ENCODE measurements around the gene SULT1B1. TPM values are rescaled to one million over a fixed set of nuclear protein-coding genes. Genes with fewer than 3 reads are reported as not detected.
A peak's percentile ranks its signal among the peaks of the same experiment; 100 is the strongest.

SULT1B1 gene
- total RNA-seq, 1 donor = not detected

DNA sequence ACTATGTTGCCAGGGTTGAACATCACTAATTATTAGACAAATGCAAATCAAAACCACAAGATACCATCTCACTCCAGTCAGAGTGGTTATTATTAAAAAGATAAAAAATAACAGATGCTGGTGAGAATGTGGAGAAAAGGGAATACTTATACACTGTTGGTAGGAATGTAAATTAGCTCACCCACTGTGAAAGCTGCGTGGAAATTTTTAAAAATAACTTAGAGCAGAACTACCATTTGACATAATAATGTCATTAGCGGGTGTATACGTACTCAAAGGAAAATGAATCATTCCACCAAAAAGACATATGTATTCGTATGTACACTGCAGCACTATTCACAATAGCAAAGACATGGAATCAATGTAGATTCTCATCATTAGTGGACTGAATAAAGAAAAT is 58.7 kb downstream of the SULT1B1 start:
- Histone ChIP-seq H3K27me3 (ENCODE audit: insufficient read depth, low read length) (no peaks in the 10 kb centered on the region), H3K36me3 (ENCODE audit: insufficient read depth, low read length) (no peaks in the 10 kb centered on the region), H3K4me3 (ENCODE audit: insufficient read depth, low read length) (no peak overlapping the region), H3K27ac (ENCODE audit: low read depth, low read length) (no peak overlapping the region), H4K20me1 (ENCODE audit: insufficient read depth, low read length) (no peaks in the 10 kb centered on the region), H3K4me2 (ENCODE audit: insufficient read depth, low read length) (no peak overlapping the region), H2AFZ (ENCODE audit: low read length) (no peak overlapping the region), H3K4me1 (ENCODE audit: insufficient read depth, low read length) (no peaks in the 10 kb centered on the region), H3K79me2 (ENCODE audit: insufficient read depth, low read length) (no peaks in the 10 kb centered on the region), H3K9me3 (ENCODE audit: low read depth, low read length) (no peaks in the 10 kb centered on the region)
- no peak for DNase-seq (ENCODE audit: insufficient read length, low spot score, missing footprints)
- TF ChIP-seq, protein P1, sequence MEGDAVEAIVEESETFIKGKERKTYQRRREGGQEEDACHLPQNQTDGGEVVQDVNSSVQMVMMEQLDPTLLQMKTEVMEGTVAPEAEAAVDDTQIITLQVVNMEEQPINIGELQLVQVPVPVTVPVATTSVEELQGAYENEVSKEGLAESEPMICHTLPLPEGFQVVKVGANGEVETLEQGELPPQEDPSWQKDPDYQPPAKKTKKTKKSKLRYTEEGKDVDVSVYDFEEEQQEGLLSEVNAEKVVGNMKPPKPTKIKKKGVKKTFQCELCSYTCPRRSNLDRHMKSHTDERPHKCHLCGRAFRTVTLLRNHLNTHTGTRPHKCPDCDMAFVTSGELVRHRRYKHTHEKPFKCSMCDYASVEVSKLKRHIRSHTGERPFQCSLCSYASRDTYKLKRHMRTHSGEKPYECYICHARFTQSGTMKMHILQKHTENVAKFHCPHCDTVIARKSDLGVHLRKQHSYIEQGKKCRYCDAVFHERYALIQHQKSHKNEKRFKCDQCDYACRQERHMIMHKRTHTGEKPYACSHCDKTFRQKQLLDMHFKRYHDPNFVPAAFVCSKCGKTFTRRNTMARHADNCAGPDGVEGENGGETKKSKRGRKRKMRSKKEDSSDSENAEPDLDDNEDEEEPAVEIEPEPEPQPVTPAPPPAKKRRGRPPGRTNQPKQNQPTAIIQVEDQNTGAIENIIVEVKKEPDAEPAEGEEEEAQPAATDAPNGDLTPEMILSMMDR (IDR thresholded peaks at IDR 0.05; ENCODE audit: extremely low read depth, low read depth, low read length) = no peak

DNA sequence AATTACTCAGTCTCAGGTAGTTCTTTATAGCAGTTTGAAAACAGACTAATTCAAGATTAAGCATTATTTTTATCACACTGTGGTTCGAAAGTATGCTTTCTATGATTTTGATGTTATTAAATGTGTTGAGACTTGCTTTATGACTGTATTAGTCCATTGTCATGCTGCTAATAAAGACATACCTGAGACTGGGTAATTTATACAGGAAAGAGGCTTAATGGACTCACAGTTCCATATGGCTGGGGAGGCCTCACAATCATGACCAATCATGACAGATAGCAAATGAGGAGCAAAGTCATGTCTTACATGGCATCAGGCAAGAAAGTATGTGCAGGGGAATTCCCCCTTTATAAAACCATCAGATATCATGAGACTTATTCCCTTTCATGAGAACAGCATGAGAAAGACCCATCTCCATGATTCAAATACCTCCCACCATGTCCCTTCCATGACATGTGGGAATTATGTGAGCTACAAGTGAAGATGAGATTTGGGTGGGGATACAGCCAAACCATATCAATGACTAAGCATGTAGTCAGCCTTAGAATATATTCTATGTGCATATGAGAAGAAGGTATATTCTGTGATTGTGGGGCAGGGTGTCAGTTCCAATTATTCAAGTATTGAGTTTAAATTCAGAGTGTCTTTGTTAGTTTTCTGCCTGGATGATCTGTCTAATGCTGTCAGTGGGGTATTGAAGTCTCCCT is 62.7 kb downstream of the SULT1B1 start:
- Histone ChIP-seq H3K9me3 (ENCODE audit: low read depth, low read length) (no peaks in the 10 kb centered on the region), H3K4me1 (ENCODE audit: insufficient read depth, low read length) (no peaks in the 10 kb centered on the region), H2AFZ (ENCODE audit: low read length) (no peak overlapping the region), H4K20me1 (ENCODE audit: insufficient read depth, low read length) (no peaks in the 10 kb centered on the region), H3K36me3 (ENCODE audit: insufficient read depth, low read length) (no peaks in the 10 kb centered on the region), H3K4me3 (ENCODE audit: insufficient read depth, low read length) (no peak overlapping the region), H3K79me2 (ENCODE audit: insufficient read depth, low read length) (no peaks in the 10 kb centered on the region), H3K4me2 (ENCODE audit: insufficient read depth, low read length) (no peak overlapping the region), H3K27ac (ENCODE audit: low read depth, low read length) (no peak overlapping the region), H3K27me3 (ENCODE audit: insufficient read depth, low read length) (no peaks in the 10 kb centered on the region)
- no peak for DNase-seq (ENCODE audit: insufficient read length, low spot score, missing footprints)
- TF ChIP-seq, protein P1 (IDR thresholded peaks at IDR 0.05; ENCODE audit: extremely low read depth, low read depth, low read length) = no peak

DNA sequence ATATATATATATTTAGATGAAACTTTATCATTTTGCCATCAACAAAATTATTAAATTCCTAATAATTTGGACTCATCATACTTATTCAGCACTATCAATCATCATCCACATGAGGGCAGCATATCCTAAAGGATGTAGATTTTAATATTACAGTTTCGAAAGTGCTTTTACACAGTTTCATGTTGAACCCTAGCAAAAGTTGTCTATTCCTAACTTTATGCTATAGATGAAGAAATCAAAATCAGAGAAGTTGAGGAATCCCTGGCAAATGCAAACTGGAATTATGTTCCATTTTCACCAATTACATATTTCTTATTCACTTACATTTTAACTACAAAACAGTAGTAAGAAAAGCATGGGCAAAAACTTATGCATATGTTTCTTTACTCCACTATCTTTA is 70.8 kb downstream of the SULT1B1 start:
- H3K4me2 ChIP-seq (ENCODE audit: insufficient read depth, low read length) = peak overlapping the region; percentile 15
- H3K27me3 ChIP-seq (ENCODE audit: insufficient read depth, low read length) = no peaks in the 10 kb centered on the region
- no peaks in the 10 kb centered on the region for H3K79me2 ChIP-seq (ENCODE audit: insufficient read depth, low read length)
- TF ChIP-seq, protein P1 (IDR thresholded peaks at IDR 0.05; ENCODE audit: extremely low read depth, low read depth, low read length) = peak; percentile 44
- no peaks in the 10 kb centered on the region for H3K4me1 ChIP-seq (ENCODE audit: insufficient read depth, low read length)
- no peaks in the 10 kb centered on the region for H4K20me1 ChIP-seq (ENCODE audit: insufficient read depth, low read length)
- DNase-seq (ENCODE audit: insufficient read length, low spot score, missing footprints) = no peak
- no peaks in the 10 kb centered on the region for H3K9me3 ChIP-seq (ENCODE audit: low read depth, low read length)
- H3K27ac ChIP-seq (ENCODE audit: low read depth, low read length) = no peak overlapping the region
- H3K4me3 ChIP-seq (ENCODE audit: insufficient read depth, low read length) = no peak overlapping the region
- no peak overlapping the region for H2AFZ ChIP-seq (ENCODE audit: low read length)
- no peaks in the 10 kb centered on the region for H3K36me3 ChIP-seq (ENCODE audit: insufficient read depth, low read length)

DNA sequence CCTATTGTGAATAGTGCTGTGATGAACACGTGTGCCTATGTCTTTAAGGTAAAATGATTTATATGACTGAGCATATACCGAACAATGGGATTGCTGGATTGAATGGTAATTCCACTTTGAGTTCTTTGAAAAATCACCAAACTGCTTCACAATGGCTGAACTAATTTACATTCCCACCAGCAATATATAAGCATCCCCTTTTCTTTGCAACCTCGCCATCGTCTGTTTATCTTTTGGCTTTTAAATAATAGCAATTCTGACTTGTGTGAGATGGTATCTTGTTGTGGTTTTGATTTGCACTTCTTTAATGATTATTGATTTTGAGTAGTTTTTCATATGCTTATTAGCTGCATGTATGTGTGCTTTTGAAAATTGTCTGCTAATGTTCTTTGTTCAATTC is 75.6 kb downstream of the SULT1B1 start:
- TF ChIP-seq, protein P1 (IDR thresholded peaks at IDR 0.05; ENCODE audit: extremely low read depth, low read depth, low read length) = no peak

More for the DNA sequence above, 75.6 kb downstream of the SULT1B1 start:
- H2AFZ ChIP-seq (ENCODE audit: low read length) = no peak overlapping the region
- no peaks in the 10 kb centered on the region for H4K20me1 ChIP-seq (ENCODE audit: insufficient read depth, low read length)
- no peak overlapping the region for H3K4me2 ChIP-seq (ENCODE audit: insufficient read depth, low read length)
- H3K36me3 ChIP-seq (ENCODE audit: insufficient read depth, low read length) = no peaks in the 10 kb centered on the region
- H3K27ac ChIP-seq (ENCODE audit: low read depth, low read length) = no peak overlapping the region
- H3K9me3 ChIP-seq (ENCODE audit: low read depth, low read length) = no peaks in the 10 kb centered on the region
- no peak for DNase-seq (ENCODE audit: insufficient read length, low spot score, missing footprints)
- no peaks in the 10 kb centered on the region for H3K27me3 ChIP-seq (ENCODE audit: insufficient read depth, low read length)
- H3K79me2 ChIP-seq (ENCODE audit: insufficient read depth, low read length) = no peaks in the 10 kb centered on the region
- no peak overlapping the region for H3K4me3 ChIP-seq (ENCODE audit: insufficient read depth, low read length)
- H3K4me1 ChIP-seq (ENCODE audit: insufficient read depth, low read length) = no peaks in the 10 kb centered on the region

Other genes starting within 250 kb of the SULT1B1 start
- gene UGT2A2, start 121.0 kb downstream of the SULT1B1 start, total RNA-seq = not detected in 2 replicates
- gene UGT2A1, start 107.4 kb downstream of the SULT1B1 start, total RNA-seq = not detected in 2 replicates
- not detected in 2 replicates for gene SULT1E1, start 99.5 kb upstream of the SULT1B1 start, total RNA-seq
- not detected in 2 replicates for gene CSN1S1, start 170.4 kb upstream of the SULT1B1 start, total RNA-seq
- not detected in 2 replicates for gene CSN2, start 205.1 kb upstream of the SULT1B1 start, total RNA-seq
- gene STATH, start 235.3 kb upstream of the SULT1B1 start, total RNA-seq = not detected in 2 replicates